Activated CD4-positive, alpha-beta T cell treated with anti-CD3 and anti-CD28 coated beads, Interleukin-2, amount 50 U/mL, for 1 hour (primary cell): ENCODE measurements around the gene UBE2Q2.
"Not testable (repeated sequence)": the region's sequence is repeated elsewhere in the genome, so short reads cannot be mapped to it uniquely, and the experiment has no call there.

Experiments used
- DNase-seq: peaks from one replicate; pipeline ENCODE4 v3.0.0-alpha.2; 2020

UBE2Q2 gene

DNA sequence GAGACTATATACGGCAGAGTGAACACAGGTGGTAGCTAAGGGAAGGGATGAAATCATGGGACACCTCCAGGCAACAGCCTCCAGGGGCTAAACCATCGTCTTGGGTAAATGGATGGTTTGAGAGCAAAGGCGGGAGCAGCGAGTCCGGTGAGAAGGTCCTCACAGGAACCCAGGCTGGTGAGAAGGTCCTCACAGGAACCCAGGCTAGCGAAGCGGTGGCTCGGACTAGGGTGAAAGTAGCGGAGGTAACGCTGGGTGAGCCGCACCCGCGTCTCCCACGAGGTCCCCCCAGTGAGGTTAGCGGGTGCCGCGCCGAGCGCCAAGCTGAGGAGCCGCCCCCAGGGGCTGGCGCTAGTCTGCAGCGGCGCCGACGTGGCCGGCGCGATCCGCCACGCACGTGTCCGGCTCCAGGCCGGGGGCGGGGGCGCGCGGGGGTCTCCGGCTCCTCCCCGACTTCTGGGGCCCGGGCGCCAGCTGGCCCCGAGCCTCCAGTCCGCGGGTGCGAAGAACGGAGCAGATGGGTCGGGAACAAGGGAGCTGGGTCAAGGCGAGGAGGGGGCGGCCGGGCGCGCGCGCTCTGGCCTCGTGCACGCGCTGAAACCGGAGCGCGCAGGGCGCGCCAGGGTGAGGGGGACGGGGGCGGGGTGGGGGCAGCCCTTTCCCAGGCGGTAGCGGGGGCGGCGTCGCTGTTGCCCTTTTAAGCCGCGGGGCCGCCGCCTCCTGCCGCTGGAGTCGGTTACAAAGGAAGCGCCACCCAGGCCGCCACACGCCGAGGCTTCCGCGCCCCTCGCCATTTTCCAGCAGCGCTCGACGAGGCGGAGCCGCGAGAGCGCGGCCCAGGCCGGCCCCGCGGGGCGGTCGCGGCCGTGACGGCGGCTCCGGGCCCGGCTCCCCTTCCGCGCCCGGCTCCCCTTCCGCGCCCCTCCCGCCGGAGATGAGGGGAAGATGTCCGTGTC, at the start of gene UBE2Q2:
Gene UBE2Q2, plus strand, starts transcription at position 726 of the 956 bp plus-strand sequence. Its CDS starts 220 bp downstream, at position 946.
- DNase-seq: peak; percentile 69

GRCh38 chr15:75796321-75796720, 46.9 kb upstream of the UBE2Q2 start:
- DNase-seq: no peak

DNA sequence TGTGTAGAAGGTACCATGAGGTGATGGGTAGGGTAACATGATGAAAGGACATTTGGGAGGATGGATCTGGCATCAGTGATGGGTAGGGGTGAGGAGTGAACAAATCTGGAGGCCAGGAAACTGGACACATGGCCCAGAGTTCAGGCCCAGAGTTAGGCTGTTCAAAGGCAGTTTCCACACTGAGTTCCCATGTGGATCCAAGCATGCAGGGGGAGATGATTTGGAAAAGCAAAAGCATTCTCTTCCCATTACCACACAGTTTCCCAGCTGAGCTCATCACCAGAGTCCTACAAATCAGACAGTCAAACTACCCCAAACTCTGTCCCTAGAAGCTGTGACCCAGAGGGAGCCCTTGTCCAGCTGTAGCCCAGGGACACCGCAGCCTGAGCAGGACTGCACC, 46.1 kb upstream of the UBE2Q2 start:
- not testable (repeated sequence) for DNase-seq

DNA sequence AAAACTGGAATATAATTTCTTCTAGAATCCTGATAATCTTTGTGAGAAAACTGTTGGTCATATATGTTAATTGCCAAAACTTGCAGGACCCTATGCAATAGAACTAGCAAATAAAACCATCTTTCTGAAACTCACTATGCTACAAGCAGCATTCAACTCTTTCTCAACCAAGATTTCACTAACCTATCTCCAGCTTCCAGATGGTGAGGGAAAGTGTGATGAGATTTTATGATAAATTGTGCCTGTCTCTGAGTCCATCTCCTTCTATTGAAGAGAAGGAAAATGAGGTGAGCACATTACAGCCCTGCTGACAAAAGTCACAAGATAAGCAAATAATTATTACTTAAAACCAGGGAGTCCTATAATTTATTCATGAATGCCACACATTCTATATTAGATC, 44.1 kb upstream of the UBE2Q2 start:
- DNase-seq: no peak

DNA sequence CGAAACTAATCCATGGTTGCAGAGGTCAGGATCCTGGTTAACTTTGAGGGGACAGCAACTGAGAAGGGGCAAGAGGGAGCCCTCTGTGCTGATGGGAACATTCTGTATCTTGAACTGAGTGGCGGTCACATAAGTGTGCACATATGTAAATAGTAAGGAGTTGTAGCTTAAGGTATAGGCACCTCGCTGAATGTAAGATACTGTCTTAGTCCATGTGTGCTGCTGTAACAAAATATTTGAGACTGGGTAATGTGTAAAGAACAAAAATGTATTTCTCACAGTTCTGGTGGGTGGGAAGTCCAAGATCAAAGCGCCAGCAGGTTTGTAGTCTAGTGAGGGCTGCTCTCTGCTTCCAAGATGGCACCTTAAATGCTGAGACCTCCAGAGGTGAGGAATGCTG, 42.8 kb upstream of the UBE2Q2 start:
- not testable (repeated sequence) for DNase-seq

GRCh38 chr15:75801859-75802593, 41.2 kb upstream of the UBE2Q2 start:
- peak; percentile 76 for DNase-seq

DNA sequence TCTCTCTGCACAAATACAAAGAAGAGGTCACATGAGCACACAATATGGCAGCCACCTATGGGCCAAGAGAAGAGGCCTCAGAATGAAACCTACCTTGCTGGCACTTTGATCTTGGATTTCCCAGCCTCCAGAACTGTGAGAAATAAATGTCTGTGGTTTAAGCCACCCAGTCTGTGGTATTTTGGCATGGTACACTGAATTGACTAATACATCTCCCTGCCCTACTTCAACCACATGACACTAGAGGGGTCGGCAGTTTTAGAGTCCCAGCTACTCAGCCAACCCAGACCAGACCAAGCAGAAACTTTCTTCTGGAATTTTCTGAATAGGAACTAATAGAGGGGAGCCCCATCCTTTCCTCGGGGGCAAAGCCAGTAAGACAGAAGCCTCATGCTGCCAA, 35.8 kb upstream of the UBE2Q2 start:
- DNase-seq: not testable (repeated sequence)

GRCh38 chr15:75808009-75808408, 35.2 kb upstream of the UBE2Q2 start:
- not testable (repeated sequence) for DNase-seq

DNA sequence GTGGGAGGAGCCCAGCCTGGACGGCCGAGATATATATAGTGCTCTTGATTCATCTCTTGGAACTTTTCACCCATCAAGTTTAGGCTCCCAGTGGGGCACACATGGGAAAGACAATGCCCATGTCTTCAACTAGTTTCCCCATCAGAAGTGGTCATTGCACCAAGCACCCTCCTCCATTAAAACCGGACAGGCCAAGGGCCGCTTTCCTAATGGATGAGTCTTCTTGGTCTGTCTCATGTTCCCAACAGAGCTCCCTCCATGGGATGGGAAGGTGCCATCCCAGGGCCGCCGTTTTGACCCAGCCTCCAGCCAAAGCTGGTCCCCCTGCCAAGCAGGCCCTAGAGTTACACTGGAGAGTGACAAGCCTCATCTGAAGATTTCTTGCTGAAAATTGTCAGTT, 34.7 kb upstream of the UBE2Q2 start:
- no peak for DNase-seq

DNA sequence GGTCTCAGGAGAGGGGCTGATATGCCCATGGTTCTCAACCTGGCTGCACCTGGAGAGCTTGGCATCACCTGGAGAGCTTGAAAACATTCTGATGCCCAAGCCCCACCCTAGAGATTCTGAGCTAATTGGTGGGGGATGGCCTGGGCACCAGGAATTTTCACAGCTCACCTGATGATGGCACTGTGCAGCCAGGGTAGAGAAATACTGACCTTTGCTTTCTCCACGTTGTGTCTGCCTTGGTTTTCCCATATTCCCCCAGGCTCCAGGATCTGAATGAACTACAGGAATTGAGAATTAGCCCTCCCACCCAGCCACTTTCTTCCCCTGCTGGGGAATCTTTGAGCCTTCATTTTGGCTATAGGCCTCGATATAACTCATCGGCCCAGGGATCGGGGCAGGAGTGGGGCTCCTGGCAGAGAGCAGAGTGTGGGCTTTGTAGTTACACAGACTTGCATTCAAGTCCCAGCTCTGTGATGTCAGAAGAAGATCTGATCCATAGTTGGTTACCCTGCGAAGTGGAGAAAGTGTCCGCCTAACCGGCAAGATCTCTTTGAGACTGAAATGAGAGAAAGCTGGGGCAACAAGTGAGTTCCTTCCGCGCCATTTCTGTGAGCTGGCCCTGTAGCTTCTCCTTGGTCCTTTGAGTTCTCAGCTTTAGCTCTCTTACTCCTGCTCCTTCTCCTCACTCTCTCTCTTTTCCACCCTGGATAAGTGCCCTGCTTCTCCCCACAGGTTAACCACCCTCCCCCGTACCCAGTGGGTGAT, 33.1 kb upstream of the UBE2Q2 start:
- DNase-seq: no peak

GRCh38 chr15:75810874-75811498, 32.3 kb upstream of the UBE2Q2 start:
- no peak for DNase-seq

DNA sequence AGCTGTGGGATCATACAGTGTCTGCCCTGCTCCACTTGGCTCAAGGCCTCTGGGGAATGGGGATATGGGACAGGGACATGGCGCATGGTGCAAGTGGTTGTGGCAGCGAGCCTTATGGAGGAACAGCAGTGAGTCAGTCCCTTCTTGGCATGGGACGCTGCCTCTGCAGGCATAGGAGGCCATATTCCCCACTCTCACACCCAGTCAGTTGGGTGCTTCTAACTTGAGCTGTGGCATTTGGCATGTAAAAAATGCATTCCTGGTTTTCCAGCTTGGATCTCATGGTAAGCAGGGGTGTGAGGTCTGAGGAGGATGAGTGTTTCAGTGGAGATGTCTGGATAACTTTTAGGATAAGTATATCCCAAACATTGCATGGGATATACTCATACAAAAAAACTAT, 31.6 kb upstream of the UBE2Q2 start:
- no peak for DNase-seq

DNA sequence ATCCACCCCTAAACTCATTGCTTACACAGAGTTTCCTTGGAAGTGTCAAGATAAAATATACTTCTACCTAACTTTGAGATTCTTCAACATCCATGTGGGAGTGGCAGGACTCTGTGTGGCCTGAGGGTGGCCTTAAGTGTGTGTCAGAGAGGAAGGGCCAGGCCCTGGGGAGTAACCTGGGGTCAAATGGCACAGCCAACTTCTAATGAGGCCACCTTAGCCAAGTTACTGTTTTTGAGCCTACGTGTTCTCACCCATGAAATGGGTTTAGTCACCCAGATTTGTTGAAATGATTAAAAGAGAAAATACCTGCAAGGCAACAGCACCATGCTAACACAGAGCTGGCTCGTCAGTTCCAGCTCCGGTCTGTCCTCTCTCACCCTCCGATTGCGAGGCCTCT, 28.5 kb upstream of the UBE2Q2 start:
- no peak for DNase-seq

- no peak for DNase-seq
Measured at GRCh38 chr15:75815811-75816719, 27.2 kb upstream of the UBE2Q2 start.

DNA sequence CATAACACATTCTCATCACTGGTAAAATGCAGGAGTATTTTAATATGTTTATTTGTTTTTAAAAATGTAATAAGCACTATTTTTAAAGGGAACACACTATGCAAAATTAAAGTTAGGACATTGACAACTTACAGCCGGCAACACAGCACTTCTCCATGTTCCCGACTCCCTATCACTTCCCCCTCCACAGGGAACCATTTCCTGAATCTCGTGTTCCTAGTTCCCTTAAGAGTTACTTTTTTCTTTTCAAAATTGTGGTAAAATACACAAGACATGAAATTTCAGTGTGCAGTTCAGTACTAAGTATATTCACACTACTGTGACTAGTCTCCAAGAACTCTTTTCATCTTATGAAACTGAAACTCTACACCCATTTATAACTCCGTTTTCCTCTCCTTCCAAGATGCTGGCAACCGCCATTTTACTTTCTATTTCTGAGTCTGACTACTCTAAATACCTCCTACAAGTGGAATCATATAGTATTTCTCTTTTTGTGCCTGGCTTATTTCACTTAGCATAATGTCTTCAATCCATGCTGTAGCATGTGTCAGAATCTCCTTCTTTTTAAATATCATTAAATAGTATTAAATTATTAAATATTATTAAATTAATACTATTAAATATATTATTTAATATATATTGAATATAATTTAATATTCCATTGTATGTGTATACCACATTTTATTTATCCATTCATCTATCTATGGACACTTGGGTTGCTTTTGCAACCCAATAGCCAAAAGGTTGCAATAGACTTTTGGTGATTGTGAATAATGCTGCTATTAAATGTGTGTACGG, 25.9 kb upstream of the UBE2Q2 start:
- no peak for DNase-seq

GRCh38 chr15:75820206-75820605, 23.0 kb upstream of the UBE2Q2 start:
- no peak for DNase-seq

GRCh38 chr15:75821786-75822345, 21.4 kb upstream of the UBE2Q2 start:
- no peak for DNase-seq

GRCh38 chr15:75822685-75823278, 20.5 kb upstream of the UBE2Q2 start:
- DNase-seq: no peak

DNA sequence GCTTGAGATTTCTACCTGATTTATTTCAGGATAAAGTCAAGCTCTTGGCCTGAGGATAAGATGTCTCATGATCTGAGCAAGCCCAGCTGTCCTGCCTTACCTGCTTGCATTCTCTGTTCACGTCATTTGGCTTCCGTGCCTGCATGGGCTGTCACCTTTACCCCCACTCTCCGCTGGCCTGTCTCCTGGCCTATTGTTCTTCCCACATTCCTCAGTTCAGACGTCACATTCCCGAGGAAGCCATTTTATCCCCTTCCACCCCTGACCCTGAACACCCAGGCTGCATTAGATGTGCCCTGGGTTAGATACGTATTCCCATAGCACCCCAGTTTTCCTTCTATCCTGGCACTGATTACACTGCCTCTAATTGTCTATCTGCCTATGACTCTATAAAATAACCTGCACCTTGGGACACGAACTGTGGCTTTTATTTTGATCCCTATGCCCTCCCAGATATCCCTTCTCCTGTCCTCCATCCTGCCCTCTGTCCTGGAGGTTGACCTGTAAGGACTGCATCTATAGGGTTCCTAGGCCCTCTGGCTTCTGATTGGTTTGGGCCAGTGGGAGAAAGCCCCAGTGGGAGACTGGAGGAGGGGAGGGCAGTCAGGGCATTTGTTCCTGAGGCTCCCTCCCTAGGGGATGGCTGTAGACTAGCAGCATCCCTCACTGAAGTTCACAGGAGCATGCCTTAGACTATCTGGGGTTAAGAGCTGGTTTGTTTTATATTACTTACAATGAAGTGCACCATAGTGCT, 19.2 kb upstream of the UBE2Q2 start:
- DNase-seq: no peak
